HEK293T (cell line): Measurements from ENCODE around the gene TLNRD1.

Source experiments
- FOXM1 ChIP-seq: fragments of 450-650 bp; IDR thresholded peaks from 2 replicates; pipeline ENCODE4 v1.6.1; 2017; ENCODE audit warnings: mild to moderate bottlenecking, borderline replicate concordance
- HDGF ChIP-seq: fragments of 450-650 bp; IDR thresholded peaks from 2 replicates; pipeline ENCODE4 v1.6.1; 2017; ENCODE audit warnings: antibody characterized with exemption, borderline replicate concordance
- PKNOX1 ChIP-seq: fragments of 450-650 bp; IDR thresholded peaks from 2 replicates; pipeline ENCODE4 v1.6.1; 2016
- SP1 ChIP-seq: fragments of 450-650 bp; IDR thresholded peaks from 2 replicates; pipeline ENCODE4 v1.6.1; 2017

- TF ChIP-seq SP1, result no peak
- no peak for TF ChIP-seq FOXM1
- no peak for TF ChIP-seq HDGF
- no peak for TF ChIP-seq PKNOX1
Observed at GRCh38 chr15:81003097-81003350, 2.3 kb downstream of the TLNRD1 start.
